HCT116 (cell line): ENCODE measurements around the gene FGF14. TPM values are rescaled to one million over a fixed set of nuclear protein-coding genes. Genes with fewer than 3 reads are reported as not detected.

Experiments
- ATAC-seq: fragments of 200-7000 bp; cut with Tn5 transposase; 2 replicates; pipeline ENCODE4 v1.9.1; 2020; ENCODE audit warnings: mild to moderate bottlenecking, moderate library complexity
- BruUV-seq: library from RNA; stranded (reverse); fragments of 400-500 nt; replicated peaks from 2 replicates; lab custom pipeline; 2021; lab: Mats Ljungman, UMichigan
- CTCF ChIA-PET: fragments of 300-600 bp; sonication (Branson Sonifier 250); formaldehyde crosslinking; loops from one replicate; lab custom pipeline; 2021; ENCODE audit warnings: antibody characterized with exemption; lab: Charles Lee
- POLR2A ChIA-PET: fragments of 300-600, 350-600 bp; sonication (Branson Sonifier 250); formaldehyde crosslinking; loops from one replicate; lab custom pipeline; 2021; ENCODE audit warnings: antibody characterized with exemption; lab: Charles Lee
- RAD21 ChIA-PET, 2 experiments: fragments of 300-600 bp; sonication (Branson Sonifier 250); formaldehyde crosslinking; loops; one replicate each; lab custom pipeline; 2023; ENCODE audit warnings: low total read pairs in 2 of 2; ENCODE audit not compliant: uncharacterized antibody in 2 of 2, unreplicated experiment in 2 of 2, low non-redundant PET in 1 of 2; lab: Charles Lee
- DNase-seq: peaks from one replicate; pipeline ENCODE4 v3.0.0-alpha.2; 2010; ENCODE audit warnings: low read depth, low spot score
- H2AFZ ChIP-seq: fragments of 200-600 bp; shearing (Covaris generic), sonication (generic); 2 replicates; pipeline ENCODE4 v1.6.1; 2017; ENCODE audit warnings: low read depth, mixed run types, mixed read lengths, antibody characterized with exemption, low read length; ENCODE audit not compliant: poor library complexity, severe bottlenecking
- H3K27ac ChIP-seq: 2 replicates; pipeline ENCODE4 v1.5.1; 2012; ENCODE audit warnings: low read depth, low read length
- H3K27me3 ChIP-seq: fragments of 200-600 bp; sonication (generic); 2 replicates; pipeline ENCODE4 v1.6.1; 2016; ENCODE audit warnings: mixed run types, low read length, mixed read lengths; ENCODE audit not compliant: insufficient read depth
- H3K36me3 ChIP-seq, 2 experiments: fragments of 200-500 bp in 1 of 2; fragments of 200-600 bp in 1 of 2; sonication (Bioruptor generic) in 1 of 2; sonication (generic) in 1 of 2; 2 replicates each; pipeline versions ENCODE4 v1.5.1 to v1.6.1; 2014 to 2016; ENCODE audit warnings: low read length in 2 of 2, inconsistent platforms in 1 of 2, mixed read lengths in 1 of 2, mixed run types in 1 of 2; ENCODE audit not compliant: insufficient read depth in 2 of 2, control insufficient read depth in 1 of 2
- H3K4me1 ChIP-seq, 2 experiments: fragments of 200-600 bp in 1 of 2; sonication (generic) in 1 of 2; 2 replicates each; pipeline versions ENCODE4 v1.5.1 to v1.6.1; 2012 to 2017; ENCODE audit warnings: low read length in 2 of 2, inconsistent platforms in 1 of 2, mild to moderate bottlenecking in 1 of 2, mixed read lengths in 1 of 2, mixed run types in 1 of 2, moderate library complexity in 1 of 2; ENCODE audit not compliant: insufficient read depth in 2 of 2, control insufficient read depth in 1 of 2
- H3K4me2 ChIP-seq: fragments of 200-600 bp; sonication (generic); 2 replicates; pipeline ENCODE4 v1.6.1; 2017; ENCODE audit warnings: mixed run types, low read length, mixed read lengths
- H3K4me3 ChIP-seq, 2 experiments: fragments of 200-600 bp in 1 of 2; sonication (generic) in 1 of 2; replicated peaks in 1 of 2; 2 replicates each; pipeline ENCODE4 v1.5.1; 2011 to 2016; ENCODE audit warnings: low read length in 2 of 2, control low read depth in 1 of 2, low read depth in 1 of 2, mild to moderate bottlenecking in 1 of 2, mixed read lengths in 1 of 2, mixed run types in 1 of 2
- H3K79me2 ChIP-seq: fragments of 200-600 bp; sonication (generic); 2 replicates; pipeline ENCODE4 v1.6.1; 2017; ENCODE audit warnings: mild to moderate bottlenecking, mixed run types, low read length, moderate library complexity, mixed read lengths; ENCODE audit not compliant: insufficient read depth
- H3K9ac ChIP-seq: fragments of 200-600 bp; sonication (generic); 2 replicates; pipeline ENCODE4 v1.6.1; 2016; ENCODE audit warnings: low read length, mixed read lengths
- H3K9me2 ChIP-seq: fragments of 200-600 bp; sonication (generic), shearing (Covaris generic); 2 replicates; pipeline ENCODE4 v1.6.1; 2017; ENCODE audit warnings: mixed run types, mild to moderate bottlenecking, moderate library complexity; ENCODE audit not compliant: insufficient read depth
- H3K9me3 ChIP-seq, 2 experiments: fragments of 200-500 bp in 1 of 2; fragments of 200-600 bp in 1 of 2; sonication (Bioruptor generic) in 1 of 2; sonication (generic) in 1 of 2; 2 replicates each; pipeline ENCODE4 v1.6.1; 2014 to 2017; ENCODE audit warnings: low read length in 2 of 2, mixed read lengths in 2 of 2, inconsistent platforms in 1 of 2, low read depth in 1 of 2, mild to moderate bottlenecking in 1 of 2, mixed run types in 1 of 2, moderate library complexity in 1 of 2; ENCODE audit not compliant: control insufficient read depth in 1 of 2, insufficient read depth in 1 of 2
- H4K20me1 ChIP-seq: fragments of 200-600 bp; sonication (generic), shearing (Covaris generic); 2 replicates; pipeline ENCODE4 v1.6.1; 2017; ENCODE audit warnings: mixed run types, mild to moderate bottlenecking, moderate library complexity; ENCODE audit not compliant: insufficient read depth
- CBX3 ChIP-seq: IDR thresholded peaks from 2 replicates; pipeline ENCODE4 v1.6.1; 2012; ENCODE audit warnings: low read depth
- ELF1 ChIP-seq: IDR thresholded peaks from 2 replicates; pipeline ENCODE4 v1.6.1; 2012; ENCODE audit warnings: low read depth, borderline replicate concordance
- EZH2phosphoT487 ChIP-seq: fragments of 200-600 bp; IDR thresholded peaks from 2 replicates; pipeline ENCODE4 v1.6.1; 2018; ENCODE audit warnings: antibody characterized with exemption, borderline replicate concordance
- FOSL1 ChIP-seq: IDR thresholded peaks from 2 replicates; pipeline ENCODE4 v1.6.1; 2012; ENCODE audit warnings: low read depth
- POLR2A ChIP-seq: IDR thresholded peaks from 2 replicates; pipeline ENCODE4 v1.7.0; 2011; ENCODE audit warnings: borderline replicate concordance; ENCODE audit not compliant: insufficient read depth, insufficient read length; ENCODE audit errors: extremely low read depth
- REST ChIP-seq: IDR thresholded peaks from 2 replicates; pipeline ENCODE4 v1.6.1; 2012; ENCODE audit warnings: low read depth
- SIN3A ChIP-seq: IDR thresholded peaks from 2 replicates; pipeline ENCODE4 v1.6.1; 2012; ENCODE audit warnings: low read depth
- SRF ChIP-seq: IDR thresholded peaks from 2 replicates; pipeline ENCODE4 v1.6.1; 2012; ENCODE audit warnings: low read depth
- TCF7L2 ChIP-seq: IDR thresholded peaks from 2 replicates; pipeline ENCODE4 v1.7.0; 2011; ENCODE audit warnings: borderline replicate concordance, inconsistent platforms; ENCODE audit not compliant: insufficient read depth, insufficient read length; ENCODE audit errors: extremely low read depth
- YY1 ChIP-seq: IDR thresholded peaks from 2 replicates; pipeline ENCODE4 v1.6.1; 2011; ENCODE audit warnings: low read length, low read depth, moderate library complexity, mild to moderate bottlenecking; ENCODE audit not compliant: insufficient replicate concordance; ENCODE audit errors: extremely low read depth
- ZFX ChIP-seq: fragments of 450-650 bp; IDR thresholded peaks from 2 replicates; pipeline ENCODE4 v1.6.1; 2017
- ZNF274 ChIP-seq: fragments of 200-500 bp; sonication (Bioruptor generic); IDR thresholded peaks from 2 replicates; pipeline ENCODE4 v1.6.1; 2014; ENCODE audit warnings: mild to moderate bottlenecking, low read depth, low read length, inconsistent platforms
- intact Hi-C: fragments of 100-400 bp; cut with micrococcal nuclease; formaldehyde crosslinking; loops from 2 replicates; pipeline ENCODE4 v1.10.0; 2022
- total RNA-seq: library from RNA; stranded (reverse); gene quantifications from one replicate; pipeline ENCODE4 v1.2.1, GENCODE V29; 2021; ENCODE audit not compliant: unreplicated experiment

The FGF14 gene
- total RNA-seq, 1 experiment from 2014 or later = not detected

GRCh38 chr13:101703838-101704237 is 698.0 kb downstream of the FGF14 start:
- no peaks in the 10 kb centered on the region for H3K9me2 ChIP-seq
- H3K36me3 ChIP-seq = no peaks in the 10 kb centered on the region
- no peaks in the 10 kb centered on the region for H3K79me2 ChIP-seq
- no peak for DNase-seq
- H3K4me2 ChIP-seq = no peak overlapping the region
- ATAC-seq = no peak
- H3K4me3 ChIP-seq = no peak overlapping the region
- H3K27ac ChIP-seq = no peak overlapping the region
- H3K27me3 ChIP-seq = no peaks in the 10 kb centered on the region
- POLR2A ChIA-PET = no interaction called here
- peaks cover 0 to 6% of the 10 kb centered on the region in 2 experiments; a peak in 1 of 4 replicates for H3K9me3 ChIP-seq
- CTCF ChIA-PET = no interaction called here
- no peaks in the 10 kb centered on the region for H3K4me1 ChIP-seq
- TF ChIP-seq POLR2A (no peak), ZNF274 (no peak), EZH2phosphoT487 (no peak), SRF (no peak), SIN3A (no peak), REST (no peak), TCF7L2 (no peak), FOSL1 (no peak), YY1 (no peak), ELF1 (no peak), ZFX (no peak), CBX3 (no peak)
- H4K20me1 ChIP-seq = no peaks in the 10 kb centered on the region
- H3K9ac ChIP-seq = no peak overlapping the region
- intact Hi-C loops = no loop called here
- BruUV-seq = no TSS peak
- RAD21 ChIA-PET = no interaction called here
- H2AFZ ChIP-seq = no peak overlapping the region
